HepG2 (cell line): ENCODE data around the gene PCDHB11. TPM values are rescaled to one million over a fixed set of nuclear protein-coding genes. Genes with fewer than 3 reads are reported as not detected.

Experiments
- ATAC-seq: fragments of 200-7000 bp; cut with Tn5 transposase; 3 replicates; pipeline ENCODE4 v1.9.1; 2020; ENCODE audit warnings: mild to moderate bottlenecking, moderate library complexity
- BruUV-seq: library from RNA; stranded (reverse); fragments of 400-500 nt; replicated peaks from 2 replicates; lab custom pipeline; 2021; lab: Mats Ljungman, UMichigan
- CTCF ChIA-PET: fragments of 300-600 bp; formaldehyde crosslinking; extraction: SDS; loops from one replicate; lab custom pipeline; 2021; ENCODE audit warnings: low total read pairs, inconsistent platforms, low intra/inter-chr PET ratio; lab: Yijun Ruan, JAX
- POLR2A ChIA-PET: fragments of 350-600 bp; sonication (Branson Sonifier 250); formaldehyde crosslinking; loops from one replicate; lab custom pipeline; 2020; ENCODE audit warnings: antibody characterized with exemption, inconsistent platforms; lab: Yijun Ruan, JAX
- DNase-seq: peaks from one replicate; pipeline ENCODE4 v3.0.0-alpha.2; 2015; ENCODE audit warnings: low spot score
- FAIRE-seq: peaks from 3 replicates; lab custom pipeline; 2011; peaks lifted over from hg19 to GRCh38; lab: Jason Lieb, UNC
- H2AFZ ChIP-seq: one replicate; pipeline ENCODE4 v1.6.1; 2011; ENCODE audit warnings: low read length, inconsistent platforms
- H3K27ac ChIP-seq: fragments of 300-600 bp; 3 replicates; pipeline ENCODE4 v1.8.0; 2011; ENCODE audit warnings: mixed run types, mild to moderate bottlenecking, mixed read lengths, low read length, inconsistent platforms; ENCODE audit not compliant: insufficient read depth; ENCODE audit errors: extremely low read length
- H3K27me3 ChIP-seq, 2 experiments: fragments of 200-600 bp in 1 of 2; 2 replicates in 1 of 2; 3 replicates in 1 of 2; pipeline versions ENCODE4 v1.6.0 to v1.8.0; 2011; ENCODE audit warnings: low read length in 2 of 2, mild to moderate bottlenecking in 2 of 2, moderate library complexity in 2 of 2, inconsistent platforms in 1 of 2; ENCODE audit not compliant: insufficient read depth in 2 of 2, control insufficient read depth in 1 of 2
- H3K36me3 ChIP-seq, 2 experiments: fragments of 200-600 bp in 1 of 2; replicated peaks in 1 of 2; 2 replicates in 1 of 2; 3 replicates in 1 of 2; pipeline versions ENCODE4 v1.5.1 to v1.8.0; 2011; ENCODE audit warnings: low read length in 2 of 2, inconsistent platforms in 1 of 2; ENCODE audit not compliant: insufficient read depth in 2 of 2, control insufficient read depth in 1 of 2
- H3K4me1 ChIP-seq: 2 replicates; pipeline ENCODE4 v1.5.1; 2012; ENCODE audit warnings: low read length, inconsistent platforms; ENCODE audit not compliant: insufficient read depth
- H3K4me2 ChIP-seq: 2 replicates; pipeline ENCODE4 v1.6.0; 2011; ENCODE audit warnings: low read depth, low read length, inconsistent platforms
- H3K4me3 ChIP-seq, 3 experiments: fragments of 200-600 bp in 1 of 3; sonication (generic), shearing (Covaris generic) in 1 of 3; replicated peaks in 1 of 3; 2 replicates each; pipeline ENCODE4 v1.5.1; 2011 to 2016; ENCODE audit warnings: low read length in 3 of 3, inconsistent platforms in 2 of 3, low read depth in 2 of 3, mild to moderate bottlenecking in 2 of 3, control low read depth in 1 of 3, mixed read lengths in 1 of 3; ENCODE audit not compliant: insufficient read depth in 1 of 3
- H3K79me2 ChIP-seq: one replicate; pipeline ENCODE4 v1.6.1; 2011; ENCODE audit warnings: low read length, inconsistent platforms; ENCODE audit not compliant: insufficient read depth
- H3K9ac ChIP-seq: 2 replicates; pipeline ENCODE4 v1.6.0; 2011; ENCODE audit warnings: mild to moderate bottlenecking, low read depth, low read length, inconsistent platforms; ENCODE audit not compliant: insufficient read depth
- H3K9me3 ChIP-seq: 2 replicates; pipeline ENCODE4 v1.5.1; 2012; ENCODE audit warnings: mild to moderate bottlenecking, low read length
- H4K20me1 ChIP-seq: 2 replicates; pipeline ENCODE4 v1.6.0; 2011; ENCODE audit warnings: inconsistent platforms, mild to moderate bottlenecking, low read length, moderate library complexity; ENCODE audit not compliant: insufficient read depth
- CHD4 ChIP-seq: fragments of 200-600 bp; sonication (generic); IDR thresholded peaks from 2 replicates; pipeline ENCODE4 v1.7.0; 2017; ENCODE audit warnings: mild to moderate bottlenecking, low read length, borderline replicate concordance
- EHMT2 ChIP-seq: fragments of 200-600 bp; sonication (generic); IDR thresholded peaks from 2 replicates; pipeline ENCODE4 v1.7.0; 2017; ENCODE audit warnings: antibody characterized with exemption, low read depth, low read length, borderline replicate concordance
- MAFF ChIP-seq: IDR thresholded peaks from 2 replicates; pipeline ENCODE4 v1.6.1; 2011; ENCODE audit warnings: low read depth, low read length, improper control_type of control experiment
- MAFK ChIP-seq, 2 experiments: IDR thresholded peaks in 1 of 2; conservative IDR thresholded peaks in 1 of 2; 2 replicates each; pipeline ENCODE4 v1.6.1; 2011; ENCODE audit warnings: improper control_type of control experiment in 2 of 2, low read length in 2 of 2
- MBD4 ChIP-seq: IDR thresholded peaks from 2 replicates; pipeline ENCODE4 v1.6.1; 2012; ENCODE audit warnings: low read length, inconsistent platforms, borderline replicate concordance
- NFE2L2 ChIP-seq: fragments of 150-350 bp; IDR thresholded peaks from 2 replicates; pipeline ENCODE4 v1.6.1; 2014; ENCODE audit warnings: low read length
- PHF20 ChIP-seq: sonication (generic); formaldehyde crosslinking; IDR thresholded peaks from 2 replicates; pipeline ENCODE4 v1.5.0; 2020; ENCODE audit warnings: mild to moderate bottlenecking, missing genetic modification reagents
- RAD21 ChIP-seq: fragments of 450-650 bp; formaldehyde crosslinking; IDR thresholded peaks from 2 replicates; pipeline ENCODE4 v1.5.0; 2020; ENCODE audit warnings: mild to moderate bottlenecking
- SKI ChIP-seq: fragments of 450-650 bp; IDR thresholded peaks from one replicate; pipeline ENCODE4 v1.6.1; 2018; ENCODE audit warnings: mild to moderate bottlenecking; ENCODE audit not compliant: partially characterized antibody
- ZBTB25 ChIP-seq: IDR thresholded peaks from 2 replicates; pipeline ENCODE4 v1.6.1; 2018; ENCODE audit warnings: missing genetic modification reagents
- ZBTB43 ChIP-seq: sonication (generic); formaldehyde crosslinking; conservative IDR thresholded peaks from 2 replicates; pipeline ENCODE4 v1.4.0; 2020; ENCODE audit warnings: missing genetic modification reagents
- ZFP90 ChIP-seq: sonication (generic); formaldehyde crosslinking; IDR thresholded peaks from 2 replicates; pipeline ENCODE4 v1.8.0; 2022; ENCODE audit warnings: missing genetic modification reagents, mild to moderate bottlenecking, inconsistent platforms, borderline replicate concordance
- ZNF331 ChIP-seq: sonication (generic); formaldehyde crosslinking; IDR thresholded peaks from 2 replicates; pipeline ENCODE4 v1.4.0; 2020; ENCODE audit warnings: missing genetic modification reagents
- ZNF451 ChIP-seq: sonication (generic); formaldehyde crosslinking; IDR thresholded peaks from 2 replicates; pipeline ENCODE4 v1.5.0; 2020; ENCODE audit warnings: mild to moderate bottlenecking, missing genetic modification reagents
- ZNF770 ChIP-seq: sonication (generic); formaldehyde crosslinking; IDR thresholded peaks from 2 replicates; pipeline ENCODE4 v1.5.0; 2020; ENCODE audit warnings: mild to moderate bottlenecking, missing genetic modification reagents
- WGBS: methylation state at CpG from one replicate; pipeline ENCODE4 v1.1.6; 2017; ENCODE audit warnings: low lambda C conversion rate; 5-methylcytosine and 5-hydroxymethylcytosine counted together
- in situ Hi-C: cut with HindIII; loops from 2 replicates; pipeline ENCODE4 v1.10.0; 2017; ENCODE audit warnings: low pct_unique_long_range_greater_than_20kb; ENCODE audit not compliant: extremely low pct_ligation_motif_present
- intact Hi-C: fragments of 100-400 bp; cut with micrococcal nuclease; formaldehyde crosslinking; loops from one replicate; pipeline ENCODE4 v1.10.0; 2022; ENCODE audit not compliant: unreplicated experiment
- polyA plus RNA-seq, 8 experiments: library from polyadenylated mRNA; depleted of rRNA in 3 of 8; stranded (reverse) in 7 of 8; unstranded in 1 of 8; fragments of >200 nt; fragmentation: Illumina TruSeq in 4 of 8; extraction: Trizol in 4 of 8; gene quantifications; 2 replicates each; pipeline versions ENCODE4 v1.2.1 to v1.2.3, GENCODE V29; 2011 to 2016; ENCODE audit warnings: low read depth in 4 of 8, missing spikeins in 1 of 8, mixed read lengths in 1 of 8; ENCODE audit not compliant: insufficient read depth in 1 of 8
- total RNA-seq, 5 experiments: library from RNA; depleted of rRNA; stranded (reverse); fragments of >200 nt; fragmentation: Illumina TruSeq; extraction: Trizol; gene quantifications; 2 replicates each; pipeline ENCODE4 v1.2.3, GENCODE V29; 2016; ENCODE audit warnings: low read depth in 1 of 5

Gene PCDHB11
- total and polyA plus RNA-seq, 2 of the 13 experiments (the other 11 are each of a cell fraction or from before 2014, with no cell fraction given), result 0.07 TPM; not detected in 1

GRCh38 chr5:141236516-141237313, 37.3 kb downstream of the PCDHB11 start:
- no TSS peak for BruUV-seq
- FAIRE-seq (no peak), ATAC-seq (no peak), DNase-seq (no peak)
- H3K36me3 ChIP-seq, result no peaks in the 10 kb centered on the region
- no peak for TF ChIP-seq RAD21
- peak; percentile 74 for TF ChIP-seq NFE2L2
- 0 out of 2 replicates have a peak, but pooled peaks have one; percentile 1 for TF ChIP-seq MAFF
- 0 out of 4 replicates have a peak, but pooled peaks of 1 of the 2 experiments have one; percentile 27 for TF ChIP-seq MAFK (conservative IDR thresholded peaks at IDR 0.05 in 1 of 2, IDR thresholded peaks at IDR 0.05 in 1 of 2; ENCODE audit: low read length in 2 of 2)
- TF ChIP-seq MBD4, result no peak
- TF ChIP-seq ZNF331 (CRISPR knock-in tag), result no peak
- TF ChIP-seq CHD4, result no peak
- in situ Hi-C loops, result no loop called here
- no peak overlapping the region for H3K27ac ChIP-seq
- H4K20me1 ChIP-seq, result no peaks in the 10 kb centered on the region
- no peak overlapping the region for H3K4me2 ChIP-seq
- no peak overlapping the region for H2AFZ ChIP-seq
- no peak overlapping the region for H3K9ac ChIP-seq
- H3K27me3 ChIP-seq, result no peaks in the 10 kb centered on the region
- no peaks in the 10 kb centered on the region for H3K79me2 ChIP-seq
- ChIA-PET CTCF (no interaction called here), POLR2A (no interaction called here)
- intact Hi-C loops, result no loop called here
- no peak overlapping the region for H3K4me3 ChIP-seq
- H3K9me3 ChIP-seq, result peaks cover 48% of the 10 kb centered on the region
- H3K4me1 ChIP-seq, result no peaks in the 10 kb centered on the region
- 69% methylated on average over 30 of the region's 32 CpGs for WGBS

- CTCF ChIA-PET, result no interaction called here
- Histone ChIP-seq H2AFZ (no peak overlapping the region), H3K27me3 (no peaks in the 10 kb centered on the region; a peak in 1 of 5 replicates), H3K9me3 (peaks cover 67% of the 10 kb centered on the region), H3K4me1 (no peaks in the 10 kb centered on the region), H3K27ac (no peak overlapping the region), H3K4me3 (no peak overlapping the region), H3K9ac (no peak overlapping the region), H3K36me3 (no peaks in the 10 kb centered on the region), H4K20me1 (no peaks in the 10 kb centered on the region), H3K4me2 (no peak overlapping the region), H3K79me2 (no peaks in the 10 kb centered on the region)
- no peak for FAIRE-seq
- WGBS, result 78% methylated on average over 8 of the region's 43 CpGs
- POLR2A ChIA-PET, result no interaction called here
- in situ Hi-C loops (no loop called here), intact Hi-C loops (no loop called here)
- no TSS peak for BruUV-seq
- ATAC-seq, result no peak
- DNase-seq, result no peak
- no peak for TF ChIP-seq ZBTB43
- no peak for TF ChIP-seq ZNF451 (CRISPR knock-in tag)
- no peak for TF ChIP-seq EHMT2
- TF ChIP-seq ZFP90 (CRISPR knock-in tag), result no peak
- TF ChIP-seq SKI, result no peak
- no peak for TF ChIP-seq ZBTB25 (CRISPR knock-in tag)
- no peak for TF ChIP-seq ZNF770
- no peak for TF ChIP-seq PHF20
Measured at GRCh38 chr5:141241496-141241895, 42.1 kb downstream of the PCDHB11 start.
